ENCODE measurements around the gene SEBOX.
A peak's percentile ranks its signal among the peaks of the same experiment; 100 is the strongest.

The SEBOX gene, protein sequence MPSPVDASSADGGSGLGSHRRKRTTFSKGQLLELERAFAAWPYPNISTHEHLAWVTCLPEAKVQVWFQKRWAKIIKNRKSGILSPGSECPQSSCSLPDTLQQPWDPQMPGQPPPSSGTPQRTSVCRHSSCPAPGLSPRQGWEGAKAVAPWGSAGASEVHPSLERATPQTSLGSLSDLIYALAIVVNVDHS

DNA sequence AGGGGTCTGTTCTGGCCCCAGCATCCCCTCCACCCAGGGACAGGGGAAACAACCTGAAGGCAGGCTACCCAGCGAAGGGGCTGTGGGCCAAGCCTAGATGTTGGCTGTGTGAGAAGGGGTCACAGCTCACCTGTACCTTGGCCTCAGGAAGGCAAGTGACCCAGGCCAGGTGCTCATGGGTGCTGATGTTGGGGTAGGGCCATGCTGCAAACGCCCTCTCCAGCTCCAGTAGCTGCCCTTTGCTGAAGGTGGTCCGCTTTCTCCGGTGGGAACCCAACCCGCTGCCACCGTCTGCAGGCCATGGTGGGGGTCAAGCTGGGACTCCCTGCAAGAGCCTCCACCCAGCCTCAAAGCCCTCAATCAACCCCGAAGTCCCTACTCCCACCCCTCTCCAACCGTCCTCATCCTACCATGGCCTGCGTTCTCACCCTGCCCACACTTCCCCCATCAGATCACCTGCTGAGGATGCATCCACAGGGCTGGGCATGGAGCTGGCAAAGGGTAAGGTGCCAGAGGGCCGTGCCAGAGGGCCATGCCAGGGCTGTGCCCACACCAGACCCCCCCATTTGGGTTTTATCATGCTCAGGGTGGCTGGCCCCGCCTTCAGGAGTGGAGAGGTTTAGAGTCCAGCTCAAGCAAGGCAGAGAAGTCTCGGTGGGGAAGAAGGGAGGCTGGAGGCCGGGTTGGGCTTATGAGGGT, at the start of gene SEBOX:
Gene SEBOX, minus strand, starts transcription at position 535 of the 699 bp plus-strand sequence. Its CDS starts 48 bp downstream, at position 487.
- no peak for DNase-seq

DNA sequence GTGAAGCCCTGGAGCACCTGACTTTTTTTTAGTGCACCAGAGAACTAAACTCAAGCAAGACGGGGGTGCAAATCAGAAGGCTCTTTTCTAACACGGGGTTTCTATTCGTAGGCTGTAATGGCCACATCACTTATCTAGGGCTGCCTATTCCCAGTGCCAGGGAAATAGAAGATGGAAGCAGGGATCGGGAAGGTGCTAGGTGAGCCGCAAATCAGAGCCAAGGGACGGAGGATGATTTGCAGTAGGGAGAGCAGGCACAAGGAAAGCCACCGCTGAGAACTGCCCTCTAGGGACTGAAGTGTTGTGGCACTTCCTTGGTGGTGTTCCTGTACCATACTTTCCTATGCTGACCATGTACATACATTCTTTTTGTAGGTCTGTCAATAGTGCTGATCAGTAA, 48.8 kb upstream of the SEBOX start:
- DNase-seq: no peak

DNA sequence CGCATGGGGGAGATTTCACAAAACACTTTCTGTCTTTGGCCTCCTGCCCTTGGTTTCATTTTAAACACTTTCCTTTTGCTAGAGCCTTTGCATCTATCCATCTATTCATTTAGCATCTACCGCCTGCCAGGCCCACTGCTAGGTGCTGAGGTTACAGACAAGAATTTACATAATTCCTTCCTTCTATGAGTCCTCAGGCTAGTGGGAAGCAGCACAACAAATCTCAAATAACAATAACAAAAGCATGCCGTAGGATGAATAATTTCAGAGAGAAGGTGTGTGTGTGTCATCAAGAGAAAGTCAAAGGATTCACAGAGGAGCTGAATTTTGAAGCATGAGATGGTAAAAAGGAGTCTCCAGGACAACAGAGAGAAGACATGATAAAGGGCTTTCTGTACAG, 47.1 kb upstream of the SEBOX start:
- DNase-seq: no peak

DNA sequence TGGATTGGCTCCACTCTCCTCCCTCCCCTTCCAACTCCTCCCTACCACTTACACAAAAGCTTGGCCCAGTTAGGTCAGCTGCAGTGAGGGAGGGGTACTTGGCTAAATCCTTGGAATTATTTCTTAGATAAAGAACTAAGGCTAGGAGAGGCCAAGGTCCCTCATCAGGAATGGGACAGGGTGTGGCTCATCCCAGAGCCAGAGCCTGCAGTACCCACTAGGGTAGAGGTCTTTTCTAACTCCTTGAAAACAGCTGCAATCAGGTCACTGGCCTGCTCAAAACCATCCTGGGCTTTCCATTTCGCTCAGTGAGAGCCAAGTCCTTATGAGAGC, 42.9 kb upstream of the SEBOX start:
- no peak for DNase-seq

DNA sequence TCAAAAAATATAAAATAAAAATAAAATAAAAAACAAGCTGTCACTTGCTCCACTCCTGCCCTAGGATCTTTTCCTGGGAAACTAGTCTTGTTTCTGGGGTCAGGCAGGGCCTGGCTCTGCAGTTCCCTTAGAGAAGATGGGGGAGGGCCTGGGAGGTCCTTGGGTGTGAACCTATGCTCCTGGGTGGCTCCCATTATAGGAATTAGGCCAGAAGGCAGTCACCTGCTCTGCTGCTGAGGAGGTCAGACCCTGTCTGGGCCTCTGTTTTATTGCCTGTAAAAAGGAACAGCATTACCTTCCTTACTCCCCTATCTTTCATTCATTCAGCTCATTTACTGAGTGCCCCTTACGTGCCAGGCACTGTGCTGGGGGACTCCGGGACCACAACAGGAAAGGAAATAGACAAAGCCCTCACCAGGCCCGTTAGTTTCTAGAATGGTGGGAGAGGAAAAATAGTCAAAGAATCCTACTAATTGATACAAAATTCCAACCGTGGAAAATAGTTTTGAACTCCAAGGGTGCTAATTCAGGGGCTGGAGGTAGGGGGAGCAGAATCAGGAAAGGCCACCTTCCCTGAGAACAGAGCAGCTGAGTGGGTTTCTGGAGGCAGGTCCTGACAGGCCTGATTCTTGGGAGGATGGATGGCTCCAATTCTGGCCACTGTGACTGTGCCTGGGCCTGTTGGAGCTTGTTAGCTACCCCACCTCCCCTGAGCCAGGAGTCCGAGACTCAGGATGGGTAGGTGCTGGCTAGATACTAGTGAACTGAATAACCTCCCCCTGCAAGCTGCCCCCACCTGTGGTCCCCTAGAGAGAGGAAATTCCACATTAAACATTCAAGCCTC, 42.4 kb upstream of the SEBOX start:
- DNase-seq: no peak

DNA sequence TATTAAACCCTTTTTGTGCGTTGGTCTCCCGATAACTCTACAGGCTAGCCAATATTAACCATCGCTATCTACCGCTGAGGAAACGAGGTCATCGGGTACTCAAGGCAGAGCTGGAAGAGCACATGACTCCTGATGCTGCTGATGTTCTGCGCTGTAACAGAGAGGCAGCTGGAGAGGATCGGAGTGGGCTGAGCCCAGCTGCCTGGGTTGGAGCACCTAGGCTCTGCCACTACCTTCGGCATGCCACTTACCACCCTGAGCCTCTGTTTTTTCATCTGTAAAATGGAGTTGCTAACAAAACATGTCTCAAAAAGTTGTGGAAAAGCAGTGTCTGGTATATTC, 41.4 kb upstream of the SEBOX start:
- DNase-seq: no peak

DNA sequence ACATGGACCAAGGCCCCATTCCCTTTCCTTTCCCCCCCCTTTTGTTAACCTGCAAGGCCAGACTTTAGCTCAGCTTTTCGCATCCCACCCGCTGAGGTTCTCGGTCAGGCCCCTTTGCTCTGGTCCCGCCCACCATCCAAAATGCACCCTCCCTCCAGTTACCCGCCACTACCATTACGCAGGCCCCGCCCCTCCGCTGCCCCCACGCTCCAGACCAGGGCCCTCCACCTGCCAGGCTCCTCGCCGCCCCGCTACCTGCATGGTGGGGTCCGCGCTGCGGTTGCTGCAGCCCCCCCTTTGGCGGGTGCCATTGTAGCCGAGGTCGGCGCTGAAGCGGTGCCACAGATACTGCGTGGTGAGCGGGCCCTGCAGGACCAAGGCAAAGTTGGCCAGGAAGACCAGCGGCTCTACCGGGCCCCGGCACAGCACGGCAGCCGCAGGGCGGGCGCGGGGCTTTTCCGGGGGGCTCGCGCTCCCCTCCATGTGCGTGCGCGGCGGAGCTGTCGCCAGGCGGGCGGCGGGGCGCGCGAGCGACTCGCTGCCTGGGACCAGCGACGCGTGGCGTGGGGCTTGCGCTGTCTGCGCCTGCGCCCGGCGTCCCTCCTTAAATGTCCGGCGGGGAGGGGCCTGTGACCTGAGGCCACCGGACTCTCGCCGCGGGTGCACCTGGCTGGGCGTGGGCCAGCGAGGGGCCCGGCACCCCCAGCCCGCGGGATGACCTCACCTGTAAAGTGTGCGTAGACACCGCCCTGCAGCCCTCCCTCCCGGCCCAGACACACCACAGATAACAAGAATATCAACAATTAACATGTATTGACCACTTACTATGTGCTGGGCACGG, 40.9 kb upstream of the SEBOX start, which contains the start of gene SLC46A1:
Gene SLC46A1, minus strand, starts transcription at position 581 of the 841 bp plus-strand sequence. Its CDS starts 98 bp downstream, at position 483.
- DNase-seq: peak; percentile 62

DNA sequence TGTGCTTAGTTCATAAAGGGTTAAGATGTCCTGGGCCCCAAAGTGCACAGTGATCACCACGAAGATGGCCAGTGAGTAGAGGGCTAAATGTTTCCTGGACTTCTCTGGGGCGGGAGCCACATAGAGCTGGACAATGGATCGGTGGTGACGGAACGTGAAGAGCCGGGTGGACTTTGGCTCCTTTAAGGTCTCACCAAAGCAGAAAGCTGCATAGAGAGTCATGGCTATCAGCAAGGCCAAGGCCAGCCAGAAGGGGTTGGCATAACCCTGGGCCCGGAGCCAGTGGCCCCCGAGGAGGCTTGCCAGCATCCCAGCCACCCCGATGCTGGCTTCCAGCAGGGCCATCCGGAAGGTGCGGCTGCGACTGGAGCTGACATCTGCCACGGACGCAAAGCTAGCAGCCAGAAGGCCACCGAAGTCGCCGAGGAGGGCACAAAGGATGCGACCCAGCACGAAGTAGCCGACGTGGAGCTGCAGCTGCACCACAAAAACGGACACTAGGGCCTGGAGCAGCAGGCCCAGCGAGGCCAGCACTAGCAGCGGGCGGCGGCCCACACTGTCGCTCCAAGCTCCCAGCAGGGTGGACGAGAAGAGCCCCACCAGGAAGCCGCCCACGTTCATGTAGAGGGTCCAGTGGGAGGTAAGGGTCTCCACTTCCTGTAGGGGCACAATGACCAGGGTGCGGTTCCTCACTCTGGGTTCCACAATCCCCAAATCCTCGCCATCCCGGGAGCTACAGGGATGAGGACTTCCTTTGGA, 40.0 kb upstream of the SEBOX start:
- no peak for DNase-seq

DNA sequence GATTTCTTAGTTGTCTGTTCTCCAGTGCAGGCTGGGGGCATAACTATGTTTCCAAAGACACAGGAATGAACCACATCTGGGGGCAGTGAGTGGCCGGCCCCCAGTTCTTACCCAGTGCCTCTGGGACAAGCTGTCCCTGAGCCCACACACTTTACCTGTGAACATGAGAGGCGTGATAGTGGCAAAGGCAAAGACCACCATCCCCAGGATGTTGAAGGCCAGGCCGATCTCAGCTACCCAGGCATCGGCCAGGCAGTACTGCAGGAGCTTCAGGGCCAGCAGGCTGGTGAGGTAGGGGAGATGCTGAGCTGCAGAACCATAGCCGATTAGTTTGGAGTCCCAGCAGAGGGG, 39.4 kb upstream of the SEBOX start:
- DNase-seq: no peak

DNA sequence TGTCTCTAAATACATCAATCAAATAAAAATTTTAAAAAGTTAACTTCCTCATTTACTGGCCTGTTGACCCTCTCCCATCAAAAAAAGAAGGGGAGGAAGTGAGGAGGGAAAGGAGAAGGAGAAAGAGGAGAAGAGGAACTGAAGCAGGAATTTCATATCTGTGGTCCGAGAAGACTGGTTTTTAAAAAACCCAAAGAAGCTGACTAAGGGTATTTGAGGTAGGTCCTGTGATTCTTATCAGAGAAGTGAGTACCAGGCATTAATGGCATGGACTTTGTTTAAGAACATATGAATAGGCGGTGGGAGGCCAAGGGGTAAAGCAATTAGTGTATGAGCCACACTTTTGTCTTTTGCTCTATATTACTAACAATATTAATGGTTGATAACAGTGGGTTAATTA, 39.0 kb upstream of the SEBOX start:
- no peak for DNase-seq

DNA sequence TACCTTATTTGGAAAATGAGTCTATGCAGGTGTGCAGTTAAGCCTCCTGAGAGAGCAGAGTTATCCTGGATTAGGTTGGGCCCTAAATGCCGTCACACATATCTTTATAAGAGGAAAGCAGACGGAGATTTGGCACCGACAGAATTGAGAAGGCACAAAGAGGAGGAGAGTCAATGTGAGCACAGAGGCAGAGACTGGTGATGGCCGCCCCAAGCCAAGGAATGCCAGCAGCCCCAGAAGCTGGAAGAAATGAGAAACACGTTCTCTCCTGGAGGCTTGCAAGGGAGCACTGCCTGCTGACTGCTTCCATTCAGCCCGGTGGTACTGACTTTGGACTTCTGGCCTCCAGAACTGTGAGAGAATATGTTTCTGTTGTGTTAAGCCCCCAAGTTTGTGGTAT, 37.8 kb upstream of the SEBOX start:
- no peak for DNase-seq

DNA sequence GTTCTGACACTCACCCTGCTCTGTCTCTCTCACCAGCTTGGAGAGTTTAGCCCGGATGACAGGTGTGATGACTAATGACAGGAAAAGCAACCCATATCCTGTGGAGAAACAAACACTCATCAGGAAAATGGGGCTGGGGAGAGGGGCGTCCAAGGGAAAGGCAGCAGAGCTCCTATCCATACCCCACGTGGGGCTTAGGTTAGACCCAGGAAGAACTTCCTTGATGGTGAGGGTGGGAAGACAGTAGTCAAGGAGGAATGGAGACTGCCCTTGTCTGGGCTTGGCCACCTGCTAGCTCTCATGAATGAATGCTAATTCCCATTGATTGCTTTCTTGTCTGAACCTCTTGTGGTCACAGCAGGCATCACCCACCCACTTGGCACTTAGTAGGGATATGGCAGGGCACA, 37.2 kb upstream of the SEBOX start:
- DNase-seq: no peak

DNA sequence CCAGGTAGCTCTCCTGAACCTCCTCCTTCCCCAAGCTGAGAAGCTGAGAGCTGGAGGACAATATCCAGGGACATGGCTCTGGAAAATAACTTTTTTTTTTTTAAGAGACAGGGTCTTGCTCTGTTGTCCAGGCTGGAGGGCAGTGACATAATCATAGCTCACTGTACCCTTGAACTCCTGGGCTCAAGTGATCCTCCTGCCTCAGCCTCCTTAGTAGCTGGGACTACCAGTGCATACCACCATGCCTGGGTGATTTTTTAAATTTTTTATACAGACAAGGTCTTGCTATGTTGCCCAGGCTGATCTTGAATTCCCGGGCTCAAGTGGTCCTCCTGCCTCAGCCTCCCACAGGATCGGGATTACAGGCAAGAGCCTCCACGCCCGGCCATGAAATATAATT, 34.8 kb upstream of the SEBOX start:
- DNase-seq: no peak

DNA sequence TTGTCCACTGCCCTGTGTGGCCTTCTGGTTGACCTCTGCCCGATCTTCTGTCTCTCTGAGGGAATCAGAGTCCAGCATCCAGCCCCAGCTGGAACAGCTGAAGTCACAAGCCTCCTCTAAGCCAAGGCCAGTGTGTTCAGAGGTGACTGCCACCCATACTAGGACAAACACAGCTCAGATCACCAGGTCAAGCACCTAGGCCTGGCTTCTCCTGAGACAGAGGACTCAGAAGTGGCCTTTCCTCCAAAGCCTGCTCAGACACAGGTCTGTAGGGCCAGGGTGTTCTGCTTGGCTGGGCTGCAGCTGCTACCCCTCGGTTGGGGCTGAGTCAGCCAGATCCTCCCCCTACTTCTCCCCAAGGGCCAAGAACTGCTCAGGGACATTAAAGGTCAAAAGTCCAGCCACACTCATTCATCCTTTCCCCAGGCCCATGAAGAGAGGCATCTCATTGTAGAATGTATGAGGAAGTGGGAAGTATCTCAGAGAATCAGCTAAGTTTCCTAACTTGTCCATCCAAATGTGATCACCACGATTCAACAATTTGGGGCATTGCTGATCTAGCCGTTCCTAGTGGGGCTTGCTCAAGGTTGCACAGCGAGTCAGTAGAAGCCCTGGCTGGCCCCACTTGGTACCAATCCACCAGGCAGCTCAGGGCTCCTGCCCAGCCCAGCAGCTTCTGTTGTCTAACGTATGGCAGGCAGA, 33.4 kb upstream of the SEBOX start:
- no peak for DNase-seq

DNA sequence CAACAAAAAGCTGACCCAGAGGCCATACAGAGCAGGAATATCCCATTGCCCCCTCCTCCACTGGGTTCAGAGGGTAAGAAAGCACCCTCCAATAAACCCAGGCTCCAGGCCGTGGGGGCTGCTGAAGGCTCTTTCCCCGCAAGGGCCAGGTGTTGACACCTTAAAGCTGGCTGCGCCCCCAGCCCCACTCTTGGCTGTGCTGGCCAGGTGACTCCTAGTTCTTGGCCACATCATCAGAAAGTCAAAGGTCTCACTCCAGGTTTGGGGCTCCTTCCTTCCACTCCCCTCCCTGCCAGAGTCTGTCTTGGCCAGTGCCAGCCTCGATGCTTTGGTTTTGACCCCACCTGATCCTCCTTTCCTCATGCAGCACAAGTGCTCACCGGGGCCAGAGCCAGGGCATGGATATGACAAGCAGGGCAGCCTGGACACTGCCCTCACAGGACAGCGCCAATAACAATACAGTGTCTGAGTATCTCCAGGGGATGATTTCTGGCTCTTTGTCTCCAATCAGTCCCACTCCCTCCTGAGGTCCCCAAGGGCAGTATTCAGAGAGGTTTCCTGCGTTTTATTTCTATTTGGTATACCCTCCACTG, 32.8 kb upstream of the SEBOX start:
- DNase-seq: no peak

DNA sequence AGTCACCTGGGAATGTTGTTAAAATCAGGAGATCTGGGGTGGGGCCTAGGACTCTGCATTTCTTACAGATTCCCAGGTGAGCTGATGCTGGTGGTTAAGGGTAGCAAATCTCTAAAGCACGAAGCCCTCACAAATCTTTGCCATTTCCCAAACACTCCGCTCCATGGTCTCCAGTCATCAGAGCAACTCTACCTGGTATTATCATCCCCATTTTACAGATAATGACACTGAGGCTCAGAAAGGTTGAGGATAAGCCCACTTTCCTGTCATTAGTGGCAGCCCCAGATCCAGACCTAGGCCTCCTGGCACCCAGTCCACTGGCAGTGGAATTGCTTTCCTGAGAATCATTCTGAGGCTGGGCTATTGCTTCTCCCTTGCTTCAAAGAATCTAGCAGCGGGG, 32.3 kb upstream of the SEBOX start:
- DNase-seq: no peak

DNA sequence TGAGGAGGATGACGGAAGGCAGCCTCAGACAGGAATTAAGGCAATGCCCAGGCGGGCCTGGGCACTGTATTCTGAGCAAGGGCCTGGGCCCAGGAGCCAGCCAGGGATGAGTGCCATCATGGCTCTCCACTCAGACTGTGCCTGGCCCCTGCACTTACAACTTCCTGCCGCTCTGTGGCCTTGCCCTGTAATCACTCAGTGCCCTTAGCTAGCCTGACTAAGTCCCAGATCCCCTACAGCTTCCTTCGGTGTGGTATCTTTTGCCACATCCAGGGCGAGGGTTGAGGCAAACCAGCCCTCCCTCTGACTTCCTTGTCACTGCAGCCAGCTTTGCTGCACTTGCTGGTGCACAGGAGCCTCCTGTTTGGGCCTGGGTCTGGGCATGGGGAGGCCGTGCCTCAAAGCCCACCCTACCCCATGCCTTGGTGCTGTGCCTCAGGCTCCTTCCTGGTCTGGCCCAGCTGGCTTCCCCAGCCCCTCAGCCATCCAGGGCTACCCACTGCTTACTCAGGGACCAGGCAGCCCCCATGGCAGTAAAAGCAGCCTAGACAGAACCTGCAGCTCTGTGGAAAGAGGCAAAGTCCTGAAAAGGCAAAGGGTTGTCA, 31.7 kb upstream of the SEBOX start:
- DNase-seq: no peak

DNA sequence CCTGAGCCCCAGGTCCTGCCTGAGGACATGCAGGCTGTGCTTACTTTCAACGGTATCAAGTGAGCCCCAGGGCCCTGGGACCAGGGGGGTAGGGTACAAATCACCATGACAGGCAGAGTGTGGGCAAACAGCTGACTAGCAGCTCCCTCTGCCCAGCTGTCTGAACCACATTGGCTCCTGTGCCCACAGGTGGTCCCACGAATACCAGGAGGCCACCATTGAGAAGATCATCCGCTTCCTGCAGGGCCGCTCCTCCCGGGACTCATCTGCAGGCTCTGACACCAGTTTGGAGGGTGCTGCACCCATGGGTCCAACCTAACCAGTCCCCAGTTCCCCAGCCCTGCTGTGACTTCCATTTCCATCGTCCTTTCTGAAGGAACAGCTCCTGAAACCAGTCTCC, 31.0 kb upstream of the SEBOX start:
- no peak for DNase-seq

DNA sequence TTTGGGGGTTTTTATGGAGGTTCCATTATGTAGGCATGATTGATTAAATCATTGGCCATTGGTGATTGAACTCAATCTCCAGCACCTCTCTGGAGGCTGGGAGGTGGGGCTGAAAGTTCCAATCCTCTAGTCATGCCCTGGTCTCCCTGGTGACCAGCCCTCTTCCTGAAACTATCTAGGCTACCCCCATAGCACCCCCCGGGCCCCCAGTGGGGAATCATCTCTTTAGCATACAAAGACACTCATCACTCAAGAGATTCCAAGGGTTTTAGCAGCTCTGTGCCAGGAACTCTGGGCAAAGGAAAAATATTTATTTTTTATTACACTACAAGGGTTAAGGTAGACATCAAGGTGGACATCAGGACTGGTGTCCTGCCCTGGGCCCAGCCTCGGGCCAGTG, 30.4 kb upstream of the SEBOX start:
- no peak for DNase-seq

DNA sequence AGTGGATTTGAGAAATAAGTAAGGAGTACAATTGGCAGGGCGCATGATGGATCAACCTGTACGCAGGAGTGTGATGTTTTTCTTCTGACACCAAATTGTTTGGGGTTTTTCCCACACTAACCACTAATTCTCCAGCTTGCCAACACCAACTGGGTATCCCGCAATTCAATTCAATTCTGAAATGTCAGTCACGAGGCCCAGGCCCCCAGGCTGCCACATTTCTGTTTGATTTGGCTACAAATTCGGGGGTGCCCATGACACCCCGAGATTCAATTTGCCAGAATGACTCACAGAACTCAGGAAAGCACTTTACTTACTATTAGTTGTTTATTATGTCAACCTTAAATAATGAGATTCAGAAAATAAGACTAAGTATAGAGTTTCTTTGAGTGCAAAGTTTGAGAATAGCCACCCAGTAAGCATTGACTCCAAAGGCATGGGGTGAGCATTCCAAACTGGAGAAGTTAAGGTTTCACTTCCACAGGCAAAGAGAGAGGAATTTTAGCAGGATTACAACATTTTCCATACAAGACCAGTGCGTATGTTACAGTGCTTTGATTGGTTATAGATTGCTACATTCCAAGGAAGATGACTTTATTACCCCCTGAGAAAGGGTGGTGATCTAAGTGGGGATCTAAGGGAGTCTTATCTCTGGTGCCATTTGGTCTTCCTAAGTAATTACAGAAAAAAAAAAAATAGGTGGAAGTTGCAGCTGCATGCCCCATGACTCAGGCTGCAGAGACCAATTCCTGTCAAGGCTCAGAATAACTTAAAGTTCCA, 29.5 kb upstream of the SEBOX start:
- no peak for DNase-seq
